GM21381 (cell line): Measurements from ENCODE around the gene CREM.

Source experiments
- ATAC-seq: cut with Tn5 transposase; IDR thresholded peaks from one replicate; pipeline ENCODE4 v1.9.1; 2021; ENCODE audit warnings: mild to moderate bottlenecking, moderate library complexity; ENCODE audit not compliant: unreplicated experiment

Gene CREM

GRCh38 chr10:35217455-35217854, 90.8 kb downstream of the CREM start:
- no peak for ATAC-seq

GRCh38 chr10:35218339-35218955, 91.8 kb downstream of the CREM start:
- peak; percentile 78 for ATAC-seq

GRCh38 chr10:35219292-35219691, 92.6 kb downstream of the CREM start:
- ATAC-seq = no peak

GRCh38 chr10:35219891-35220890, 93.5 kb downstream of the CREM start:
- no peak for ATAC-seq

GRCh38 chr10:35223016-35223415, 96.4 kb downstream of the CREM start:
- ATAC-seq = no peak

- ATAC-seq = no peak
Observed at GRCh38 chr10:35224045-35224740, 97.5 kb downstream of the CREM start.

- no peak for ATAC-seq
Observed at GRCh38 chr10:35225204-35225603, 98.6 kb downstream of the CREM start.

GRCh38 chr10:35226507-35226906, 99.9 kb downstream of the CREM start:
- ATAC-seq = no peak

- ATAC-seq = no peak
Observed at GRCh38 chr10:35228058-35228457, 101.4 kb downstream of the CREM start.

- ATAC-seq = no peak
Observed at GRCh38 chr10:35231646-35232045, 105.0 kb downstream of the CREM start.

GRCh38 chr10:35232527-35232926, 105.9 kb downstream of the CREM start:
- ATAC-seq = no peak

GRCh38 chr10:35234073-35234472, 107.4 kb downstream of the CREM start:
- no peak for ATAC-seq

GRCh38 chr10:35236739-35237138, 110.1 kb downstream of the CREM start:
- no peak for ATAC-seq

- ATAC-seq = no peak
Observed at GRCh38 chr10:35237766-35238512, 111.3 kb downstream of the CREM start.

GRCh38 chr10:35244549-35244948, 117.9 kb downstream of the CREM start:
- no peak for ATAC-seq

GRCh38 chr10:35246770-35247343, 120.2 kb downstream of the CREM start:
- ATAC-seq = no peak

GRCh38 chr10:35251373-35252100, 124.9 kb downstream of the CREM start:
- no peak for ATAC-seq

- ATAC-seq = no peak
Observed at GRCh38 chr10:35257057-35257983, 130.7 kb downstream of the CREM start.
